ENCODE results near the gene HMCN2. TPM values are rescaled to one million over a fixed set of nuclear protein-coding genes. Genes with fewer than 3 reads are reported as not detected.

Gene HMCN2
- total RNA-seq, 1 experiment from 2014 or later = 1.6 TPM

- Histone ChIP-seq H3K9me2 (ENCODE audit: insufficient read depth) (no peaks in the 10 kb centered on the region), H3K79me2 (ENCODE audit: low read depth) (peaks cover 7% of the 10 kb centered on the region; the same call in 1 of the 2 replicates), H3F3A (ENCODE audit: insufficient read depth, low read depth) (no peaks in the 10 kb centered on the region; the same call in 1 of the 2 replicates), H4K20me1 (ENCODE audit: insufficient read depth) (peaks cover 25% of the 10 kb centered on the region), H3K9me3 (ENCODE audit: insufficient read depth, low read depth) (no peaks in the 10 kb centered on the region), H3K4me1 (replicated peaks; ENCODE audit: insufficient read depth) (peaks cover 31% of the 10 kb centered on the region), H3K36me3 (ENCODE audit: low read depth) (no peaks in the 10 kb centered on the region), H3K27ac (no peak overlapping the region), H2AFZ (no peak overlapping the region), H3K4me2 (peak overlapping the region; percentile 15; the same call in 1 of the 2 replicates), H3K4me3 (no peak overlapping the region), H3K27me3 (ENCODE audit: insufficient read depth, low read depth) (no peaks in the 10 kb centered on the region)
- CTCF ChIA-PET = interaction anchor here (0.6 kb wide), 1 partner anchor 174 kb away, joined by 3 read pairs; no protein-coding TSS in a partner anchor
- intact Hi-C loops (cut with micrococcal nuclease; ENCODE audit: unreplicated experiment) = loop anchor here (2.0 to 5.0 kb wide), 2 partner anchors 37 to 344 kb away; no protein-coding TSS in a partner anchor
- no TSS peak for BruUV-seq (replicated peaks)
- DNase-seq = peak; percentile 69 to 94
- TF ChIP-seq CTCF (conservative IDR thresholded peaks at IDR 0.05) (peak; percentile 88), EZH2 (IDR thresholded peaks at IDR 0.05; ENCODE audit: low read depth) (no peak)
- POLR2A ChIA-PET (ENCODE audit: unreplicated experiment) = no interaction called here
Measured at GRCh38 chr9:130451509-130452388, 186.2 kb downstream of the HMCN2 start.

- Histone ChIP-seq H3K79me2 (ENCODE audit: low read depth) (peaks cover 2% of the 10 kb centered on the region; the same call in 1 of the 2 replicates), H3K36me3 (ENCODE audit: low read depth) (no peaks in the 10 kb centered on the region), H3K9me3 (ENCODE audit: insufficient read depth, low read depth) (no peaks in the 10 kb centered on the region), H3K27ac (no peak overlapping the region), H3K4me3 (no peak overlapping the region), H3K27me3 (ENCODE audit: insufficient read depth, low read depth) (no peaks in the 10 kb centered on the region), H3K9me2 (ENCODE audit: insufficient read depth) (no peaks in the 10 kb centered on the region), H3F3A (ENCODE audit: insufficient read depth, low read depth) (no peaks in the 10 kb centered on the region; the same call in 1 of the 2 replicates), H3K4me2 (no peak overlapping the region), H2AFZ (no peak overlapping the region), H3K4me1 (replicated peaks; ENCODE audit: insufficient read depth) (peaks cover 20% of the 10 kb centered on the region), H4K20me1 (ENCODE audit: insufficient read depth) (peaks cover 25% of the 10 kb centered on the region)
- POLR2A ChIA-PET (ENCODE audit: unreplicated experiment) = interaction anchor here (0.6 kb wide), 1 partner anchor 1310 kb away, joined by 4 read pairs; no protein-coding TSS in a partner anchor
- no peak for TF ChIP-seq EZH2 (IDR thresholded peaks at IDR 0.05; ENCODE audit: low read depth)
- TF ChIP-seq CTCF (conservative IDR thresholded peaks at IDR 0.05) = no peak
- intact Hi-C loops (cut with micrococcal nuclease; ENCODE audit: unreplicated experiment) = loop anchor here (5.0 kb wide), 1 partner anchor 346 kb away; no protein-coding TSS in a partner anchor
- no TSS peak for BruUV-seq (replicated peaks)
- CTCF ChIA-PET = no interaction called here
- no peak for DNase-seq
Measured at GRCh38 chr9:130452835-130453234, 187.3 kb downstream of the HMCN2 start.

- H2AFZ ChIP-seq = no peak overlapping the region
- H3F3A ChIP-seq (ENCODE audit: insufficient read depth, low read depth) = no peaks in the 10 kb centered on the region; the same call in 1 of the 2 replicates
- H3K9me3 ChIP-seq (ENCODE audit: insufficient read depth, low read depth) = no peaks in the 10 kb centered on the region
- H3K27ac ChIP-seq = no peak overlapping the region
- no peaks in the 10 kb centered on the region for H3K36me3 ChIP-seq (ENCODE audit: low read depth)
- peak in 1 of 2 experiments; percentile 80 for DNase-seq
- no TSS peak for BruUV-seq (replicated peaks)
- H3K27me3 ChIP-seq (ENCODE audit: insufficient read depth, low read depth) = no peaks in the 10 kb centered on the region
- no peak overlapping the region for H3K4me2 ChIP-seq
- H3K79me2 ChIP-seq (ENCODE audit: low read depth) = no peaks in the 10 kb centered on the region
- TF ChIP-seq EZH2 (IDR thresholded peaks at IDR 0.05; ENCODE audit: low read depth) = no peak
- TF ChIP-seq CTCF (conservative IDR thresholded peaks at IDR 0.05) = no peak
- H3K9me2 ChIP-seq (ENCODE audit: insufficient read depth) = no peaks in the 10 kb centered on the region
- H4K20me1 ChIP-seq (ENCODE audit: insufficient read depth) = peaks cover 25% of the 10 kb centered on the region
- ChIA-PET POLR2A (ENCODE audit: unreplicated experiment) (interaction anchor here (0.6 kb wide), 3 partner anchors 240 to 548 kb away, joined by 3 to 4 read pairs (median 3); partner anchors contain the start of gene EXOSC2), CTCF (interaction anchor here (0.6 kb wide), 2 partner anchors 229 to 240 kb away, joined by 5 to 16 read pairs; partner anchors contain the start of gene EXOSC2)
- intact Hi-C loops (cut with micrococcal nuclease; ENCODE audit: unreplicated experiment) = loop anchor here (5.0 kb wide), 1 partner anchor 346 kb away; no protein-coding TSS in a partner anchor
- H3K4me3 ChIP-seq = no peak overlapping the region
- peaks cover 13% of the 10 kb centered on the region; the same call in 1 of the 2 replicates for H3K4me1 ChIP-seq (replicated peaks; ENCODE audit: insufficient read depth)
Measured at GRCh38 chr9:130453487-130453886, 187.9 kb downstream of the HMCN2 start.
